ENCODE data around the gene LPIN2. TPM values are rescaled to one million over a fixed set of nuclear protein-coding genes. Genes with fewer than 3 reads are reported as not detected.
"Not testable (repeated sequence)": the region's sequence is repeated elsewhere in the genome, so short reads cannot be mapped to it uniquely, and the experiment has no call there.

Gene LPIN2
- polyA plus RNA-seq, 1 donor, result 11.7 TPM

GRCh38 chr18:3003766-3004165 lies 9.2 kb downstream of the LPIN2 start:
- not testable (repeated sequence) for DNase-seq

GRCh38 chr18:3002732-3003131 lies 10.2 kb downstream of the LPIN2 start:
- no peak for DNase-seq

GRCh38 chr18:2998644-2999043 lies 14.3 kb downstream of the LPIN2 start:
- DNase-seq, result no peak

- no peak for DNase-seq
Observed at GRCh38 chr18:2997846-2998564, 14.9 kb downstream of the LPIN2 start.

- DNase-seq, result no peak
Observed at GRCh38 chr18:2997429-2997828, 15.5 kb downstream of the LPIN2 start.

GRCh38 chr18:2994603-2995432 lies 18.1 kb downstream of the LPIN2 start:
- DNase-seq, result no peak

GRCh38 chr18:2994020-2994589 lies 18.8 kb downstream of the LPIN2 start:
- DNase-seq, result no peak

- no peak for DNase-seq
Observed at GRCh38 chr18:2992995-2993877, 19.7 kb downstream of the LPIN2 start.

- DNase-seq, result no peak
Observed at GRCh38 chr18:2990956-2991640, 21.8 kb downstream of the LPIN2 start.

- no peak for DNase-seq
Observed at GRCh38 chr18:2987876-2988790, 24.8 kb downstream of the LPIN2 start.

- DNase-seq, result no peak
Observed at GRCh38 chr18:2986150-2986865, 26.6 kb downstream of the LPIN2 start.

GRCh38 chr18:2985628-2986027 lies 27.3 kb downstream of the LPIN2 start:
- DNase-seq, result no peak

GRCh38 chr18:2984703-2985261 lies 28.2 kb downstream of the LPIN2 start:
- no peak for DNase-seq

- no peak for DNase-seq
Observed at GRCh38 chr18:2984091-2984490, 28.9 kb downstream of the LPIN2 start.

GRCh38 chr18:2983296-2983695 lies 29.6 kb downstream of the LPIN2 start:
- DNase-seq, result no peak

GRCh38 chr18:2982452-2983269 lies 30.3 kb downstream of the LPIN2 start:
- no peak for DNase-seq

- no peak for DNase-seq
Observed at GRCh38 chr18:2982022-2982421, 30.9 kb downstream of the LPIN2 start.

- no peak for DNase-seq
Observed at GRCh38 chr18:2981212-2981728, 31.7 kb downstream of the LPIN2 start.

Measured in hindlimb muscle (tissue), 1 donor.